WERI-Rb-1 (cell line): ENCODE measurements around the gene ABCB8.

Source experiments
- DNase-seq: peaks from one replicate; pipeline ENCODE4 v3.0.0-alpha.2; 2020
- H3K27ac ChIP-seq: fragments of 250-450 bp; sonication (Bioruptor Pico); 2 replicates; pipeline ENCODE4 v1.5.1; 2020; ENCODE audit warnings: mild to moderate bottlenecking, moderate library complexity
- H3K27me3 ChIP-seq: fragments of 250-450 bp; sonication (Bioruptor Pico); 2 replicates; pipeline ENCODE4 v1.5.1; 2021; ENCODE audit warnings: mild to moderate bottlenecking, low read depth, moderate library complexity; ENCODE audit not compliant: insufficient read depth, severe bottlenecking
- H3K36me3 ChIP-seq: fragments of 250-450 bp; sonication (Bioruptor Pico); 2 replicates; pipeline ENCODE4 v1.5.1; 2020; ENCODE audit warnings: mild to moderate bottlenecking, moderate library complexity
- H3K4me3 ChIP-seq: 2 replicates; pipeline ENCODE4 v1.5.1; 2011; ENCODE audit warnings: low read depth, mild to moderate bottlenecking, control low read depth, low read length
- H3K9me3 ChIP-seq: fragments of 250-450 bp; sonication (Bioruptor Pico); 2 replicates; pipeline ENCODE4 v1.5.1; 2021; ENCODE audit warnings: mild to moderate bottlenecking, moderate library complexity; ENCODE audit not compliant: severe bottlenecking
- CTCF ChIP-seq: IDR thresholded peaks from 2 replicates; pipeline ENCODE4 v1.5.1; 2011; ENCODE audit warnings: low read depth, mild to moderate bottlenecking, control low read depth, inconsistent platforms, low read length

Gene ABCB8

GRCh38 chr7:151048911-151049463 lies 20.7 kb downstream of the ABCB8 start:
- no peaks in the 10 kb centered on the region for H3K27me3 ChIP-seq
- no peak overlapping the region for H3K27ac ChIP-seq
- no peak for DNase-seq
- no peak for TF ChIP-seq CTCF
- no peak overlapping the region for H3K4me3 ChIP-seq
- H3K9me3 ChIP-seq: no peaks in the 10 kb centered on the region
- H3K36me3 ChIP-seq: peaks cover 3% of the 10 kb centered on the region; the same call in 1 of the 2 replicates

- Histone ChIP-seq H3K4me3 (no peak overlapping the region), H3K36me3 (no peaks in the 10 kb centered on the region; the same call in 1 of the 2 replicates), H3K27me3 (no peaks in the 10 kb centered on the region), H3K9me3 (no peaks in the 10 kb centered on the region), H3K27ac (no peak overlapping the region)
- no peak for TF ChIP-seq CTCF
- DNase-seq: no peak
Measured at GRCh38 chr7:151051108-151051507, 22.9 kb downstream of the ABCB8 start.

GRCh38 chr7:151053096-151053495 lies 24.8 kb downstream of the ABCB8 start:
- no peak for DNase-seq
- Histone ChIP-seq H3K9me3 (no peaks in the 10 kb centered on the region), H3K4me3 (no peak overlapping the region), H3K36me3 (no peaks in the 10 kb centered on the region; the same call in 1 of the 2 replicates), H3K27me3 (no peaks in the 10 kb centered on the region), H3K27ac (no peak overlapping the region)
- TF ChIP-seq CTCF: no peak

- H3K36me3 ChIP-seq: no peaks in the 10 kb centered on the region; the same call in 1 of the 2 replicates
- no peaks in the 10 kb centered on the region for H3K27me3 ChIP-seq
- no peak for DNase-seq
- no peaks in the 10 kb centered on the region for H3K9me3 ChIP-seq
- no peak overlapping the region for H3K4me3 ChIP-seq
- H3K27ac ChIP-seq: no peak overlapping the region
- no peak for TF ChIP-seq CTCF
Measured at GRCh38 chr7:151053751-151054150, 25.5 kb downstream of the ABCB8 start.

GRCh38 chr7:151056283-151056665 lies 28.0 kb downstream of the ABCB8 start:
- H3K4me3 ChIP-seq: no peak overlapping the region
- H3K27me3 ChIP-seq: no peaks in the 10 kb centered on the region
- H3K27ac ChIP-seq: no peak overlapping the region
- no peak for DNase-seq
- no peak for TF ChIP-seq CTCF
- H3K36me3 ChIP-seq: no peaks in the 10 kb centered on the region; the same call in 1 of the 2 replicates
- H3K9me3 ChIP-seq: no peaks in the 10 kb centered on the region
